Stimulated activated CD4-positive, alpha-beta T cell treated with anti-CD3 and anti-CD28 coated beads, Interleukin-15, amount 100 ng/mL, for 1 hour (primary cell): ENCODE data around the gene TRIM28.

Experiments used
- DNase-seq, 2 donors: peaks; one replicate each; pipeline ENCODE4 v3.0.0-alpha.2; 2020; ENCODE audit warnings: low read depth in 1 of 2, low spot score in 1 of 2

TRIM28 gene

GRCh38 chr19:58559275-58560006, 15.6 kb downstream of the TRIM28 start:
- no peak for DNase-seq

- no peak for DNase-seq
Observed at GRCh38 chr19:58560007-58560887, 16.4 kb downstream of the TRIM28 start.

DNA sequence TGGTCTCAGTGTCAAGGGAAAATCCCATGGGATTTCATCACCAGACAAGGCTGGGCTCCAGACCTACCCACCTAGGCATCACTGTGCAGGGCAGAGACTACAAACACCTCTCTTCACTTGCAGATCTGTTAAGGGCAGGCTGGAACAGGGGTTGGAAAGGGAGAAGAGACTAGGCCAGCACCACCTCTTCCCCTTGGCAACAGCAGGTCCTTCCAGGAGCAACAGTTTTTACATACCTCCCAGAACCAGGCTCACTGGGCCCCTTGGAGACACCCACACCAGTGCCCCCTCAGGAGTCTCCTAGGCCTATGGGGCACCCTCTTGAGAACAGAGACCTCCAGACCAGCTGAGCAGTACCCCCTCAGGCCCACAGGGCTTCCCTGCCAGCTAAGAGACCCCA, 17.1 kb downstream of the TRIM28 start:
- no peak for DNase-seq

DNA sequence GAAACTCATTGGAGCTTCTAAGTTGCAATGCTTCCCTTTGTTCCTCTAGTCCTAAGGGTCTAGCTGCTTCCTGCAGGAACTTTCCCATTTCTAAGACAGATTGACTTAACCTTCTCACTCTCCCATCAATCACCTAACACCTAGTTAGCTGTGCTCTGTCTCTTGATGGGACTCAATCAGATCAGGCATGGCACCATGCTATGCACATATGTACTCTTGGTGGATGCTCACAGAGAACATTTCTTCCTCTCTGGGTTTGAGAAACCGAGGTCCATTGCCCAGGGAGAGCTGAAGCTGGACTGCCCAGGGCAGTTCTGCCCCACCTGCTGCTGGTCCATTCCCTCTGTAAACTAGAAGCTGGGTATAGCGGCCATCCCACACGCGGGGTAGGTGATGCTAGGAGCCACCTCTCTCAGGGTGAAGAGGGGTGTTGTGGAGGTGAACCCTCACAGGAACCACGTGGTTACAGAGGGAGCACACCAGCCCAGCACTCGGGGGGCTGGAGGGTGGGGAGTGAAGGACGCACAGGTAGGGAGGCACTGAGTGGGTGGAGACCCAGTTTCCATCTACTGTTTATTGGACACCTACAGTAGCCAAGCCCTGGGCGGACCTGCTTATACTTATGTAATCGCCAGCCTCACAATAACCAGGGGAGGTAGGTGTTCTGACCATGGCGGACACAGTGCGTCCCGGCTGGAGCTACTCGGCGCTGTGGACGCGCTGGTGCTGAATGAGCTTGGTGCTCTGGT, 17.7 kb downstream of the TRIM28 start:
- no peak for DNase-seq

GRCh38 chr19:58562122-58563033, 18.5 kb downstream of the TRIM28 start:
- DNase-seq = no peak

DNA sequence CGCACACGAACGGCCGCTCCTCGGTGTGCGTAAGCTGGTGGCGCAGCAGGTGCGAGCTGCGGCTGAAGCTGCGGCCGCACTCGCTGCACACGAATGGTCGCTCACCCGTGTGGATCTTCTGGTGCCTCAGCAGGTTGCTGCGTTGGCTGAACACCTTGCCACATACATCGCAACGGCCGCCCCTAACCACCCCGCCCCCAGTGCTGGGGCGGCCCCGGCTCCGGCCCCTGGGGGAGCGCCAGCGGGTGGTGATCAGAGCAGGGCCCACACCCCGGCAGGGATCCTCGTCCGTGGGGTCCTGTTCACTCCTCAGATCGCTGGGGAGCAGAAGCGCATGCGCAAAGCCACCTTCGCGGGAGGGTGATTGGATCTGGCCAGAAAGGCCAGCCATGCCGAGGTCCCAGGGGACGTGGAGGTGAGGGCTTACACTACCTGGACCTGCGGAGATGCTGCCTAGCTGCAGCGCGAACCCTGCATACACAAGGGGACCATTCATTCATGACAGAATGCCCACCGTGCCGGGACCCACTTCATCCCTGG, 19.2 kb downstream of the TRIM28 start:
- DNase-seq = no peak

DNA sequence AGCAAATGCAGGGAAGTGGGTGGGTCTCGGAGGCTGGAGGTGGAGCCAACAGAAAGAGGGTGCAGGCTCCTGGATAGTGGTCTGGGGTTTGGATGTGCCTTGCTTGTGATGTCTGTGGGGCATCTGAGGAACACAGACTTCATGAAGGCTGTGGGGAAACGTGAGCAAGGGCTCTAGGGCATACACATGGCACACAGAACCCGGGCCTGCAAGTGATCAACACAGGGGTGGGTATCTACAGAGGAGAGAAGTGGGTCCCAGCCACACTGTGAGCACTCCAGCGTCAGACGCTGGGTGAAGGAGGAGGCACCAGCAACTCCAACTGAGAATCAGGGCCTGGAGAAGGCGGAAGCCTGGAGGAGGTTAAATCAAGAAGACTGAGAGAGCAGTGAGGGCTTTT, 20.0 kb downstream of the TRIM28 start:
- DNase-seq = no peak

GRCh38 chr19:58566989-58567388, 23.1 kb downstream of the TRIM28 start:
- no peak for DNase-seq

GRCh38 chr19:58568453-58569130, 24.7 kb downstream of the TRIM28 start:
- no peak for DNase-seq

GRCh38 chr19:58569191-58569942, 25.5 kb downstream of the TRIM28 start:
- DNase-seq = no peak

GRCh38 chr19:58569943-58570670, 26.2 kb downstream of the TRIM28 start:
- no peak for DNase-seq

DNA sequence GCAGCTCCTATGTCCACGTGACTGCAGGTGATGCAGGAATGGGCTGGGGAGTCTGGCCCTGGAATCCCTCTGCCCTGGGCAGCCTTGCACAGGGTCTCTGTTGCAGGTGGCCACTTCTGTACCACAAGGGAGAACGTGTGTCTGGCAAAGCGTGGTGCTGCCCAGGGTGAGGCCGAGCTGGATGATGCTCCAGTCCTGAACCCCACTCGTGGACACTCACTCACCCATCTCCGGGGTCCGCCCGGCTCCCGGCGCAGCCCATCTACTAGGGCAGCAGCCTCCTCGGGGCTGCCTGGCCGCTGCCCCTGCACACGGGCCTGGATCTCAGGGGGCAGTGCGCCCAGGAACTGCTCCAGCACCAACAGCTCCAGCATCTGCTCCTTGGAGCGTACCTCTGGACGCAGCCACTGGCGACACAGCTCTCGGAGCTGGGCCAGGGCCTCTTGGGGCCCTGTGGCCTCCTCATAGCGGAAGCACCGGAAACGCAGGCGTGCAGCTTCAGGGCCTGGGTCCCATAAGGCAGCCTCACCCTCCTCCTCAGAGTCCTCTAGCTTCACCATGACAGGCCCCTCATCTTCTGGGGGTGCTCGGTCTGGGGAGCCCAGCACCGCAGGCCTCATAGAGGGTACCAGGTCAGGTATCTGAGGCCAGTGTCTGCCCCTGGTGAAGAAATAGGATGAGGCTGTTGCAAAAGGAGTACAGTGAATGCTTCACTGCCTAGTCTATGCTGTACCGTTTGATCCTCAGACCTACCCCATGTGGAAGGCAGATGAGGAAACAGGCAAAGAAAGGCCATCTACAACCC, 27.1 kb downstream of the TRIM28 start:
- DNase-seq = no peak

DNA sequence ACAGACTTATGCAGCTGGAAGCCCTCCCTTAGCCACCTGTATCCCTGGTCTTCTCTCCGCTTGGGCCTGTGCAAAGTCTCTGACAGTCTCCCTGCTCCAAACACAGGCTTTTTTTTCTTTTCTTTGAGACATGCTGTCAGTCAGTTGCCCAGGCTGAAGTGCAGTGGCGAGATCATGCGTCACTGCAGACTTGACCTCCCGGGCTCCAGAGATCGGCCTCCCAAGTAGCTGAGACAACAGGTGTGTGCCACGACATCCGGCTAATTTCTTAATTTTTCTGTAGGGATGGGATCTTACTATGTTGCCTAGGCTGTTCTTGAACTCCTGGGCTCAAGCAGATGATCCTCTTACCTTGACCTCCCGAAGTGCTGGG, 27.7 kb downstream of the TRIM28 start:
- DNase-seq = no peak

- DNase-seq = no peak
Observed at GRCh38 chr19:58572026-58572817, 28.4 kb downstream of the TRIM28 start.

- peak; percentile 99 for DNase-seq
Observed at GRCh38 chr19:58572818-58573657, 29.2 kb downstream of the TRIM28 start, which contains the start of gene MZF1. Gene MZF1, minus strand, starts transcription at chr19:58573335. Its CDS starts 1,946 bp downstream, at chr19:58571389.

DNA sequence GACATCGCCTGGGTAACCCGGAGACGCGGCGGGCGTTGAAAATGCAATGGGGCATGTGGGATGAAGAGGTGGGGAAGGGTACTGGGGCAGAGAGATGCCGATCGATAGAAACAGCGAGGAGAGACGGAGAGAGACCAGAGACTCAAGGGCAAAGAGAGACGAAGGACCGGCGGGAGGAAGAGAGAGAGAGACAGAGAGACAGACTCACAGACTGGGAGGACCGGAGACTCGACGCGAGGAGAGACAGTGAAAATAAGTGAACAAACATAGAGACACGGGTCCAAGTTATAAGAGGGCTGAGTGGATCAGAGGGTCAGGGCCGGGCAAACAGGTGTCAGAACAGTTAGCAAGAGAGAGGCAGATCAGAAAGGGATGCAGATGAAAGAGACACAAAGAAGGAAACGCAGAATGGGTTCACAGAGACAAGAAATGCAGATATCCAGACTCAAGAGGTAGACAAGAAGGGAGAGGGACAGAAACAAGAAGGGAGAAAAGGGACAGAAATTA, 29.8 kb downstream of the TRIM28 start:
- DNase-seq = no peak
